HEK293T (cell line): ENCODE data around the gene COL19A1.

Experiments
- CTCF ChIA-PET: fragments of 350-600 bp; formaldehyde crosslinking; extraction: SDS; loops from one replicate; lab custom pipeline; 2021; ENCODE audit warnings: antibody characterized with exemption, inconsistent platforms; lab: Yijun Ruan, JAX
- POLR2A ChIA-PET: fragments of 350-600 bp; formaldehyde crosslinking; extraction: SDS; loops from one replicate; lab custom pipeline; 2020; ENCODE audit warnings: antibody characterized with exemption, inconsistent platforms; lab: Yijun Ruan, JAX
- DNase-seq: peaks from one replicate; pipeline ENCODE4 v3.0.0; 2012; ENCODE audit warnings: mixed read lengths; ENCODE audit errors: extremely low spot score
- ARNT ChIP-seq: fragments of 450-650 bp; IDR thresholded peaks from 2 replicates; pipeline ENCODE4 v1.6.1; 2017; ENCODE audit warnings: mild to moderate bottlenecking
- BHLHE40 ChIP-seq: fragments of 450-650 bp; IDR thresholded peaks from 2 replicates; pipeline ENCODE4 v1.6.1; 2016; ENCODE audit warnings: mild to moderate bottlenecking, moderate library complexity, borderline replicate concordance
- CTBP1 ChIP-seq: fragments of 450-650 bp; IDR thresholded peaks from 2 replicates; pipeline ENCODE4 v1.6.1; 2016; ENCODE audit warnings: borderline replicate concordance
- ELF4 ChIP-seq: fragments of 450-650 bp; IDR thresholded peaks from 2 replicates; pipeline ENCODE4 v1.6.1; 2017; ENCODE audit warnings: antibody characterized with exemption
- FOXA1 ChIP-seq: fragments of 450-650 bp; IDR thresholded peaks from 2 replicates; pipeline ENCODE4 v1.6.1; 2016; ENCODE audit warnings: mild to moderate bottlenecking
- FOXK2 ChIP-seq: fragments of 450-650 bp; IDR thresholded peaks from 2 replicates; pipeline ENCODE4 v1.6.1; 2016; ENCODE audit warnings: mild to moderate bottlenecking
- FOXM1 ChIP-seq: fragments of 450-650 bp; IDR thresholded peaks from 2 replicates; pipeline ENCODE4 v1.6.1; 2017; ENCODE audit warnings: mild to moderate bottlenecking, borderline replicate concordance
- HDGF ChIP-seq: fragments of 450-650 bp; IDR thresholded peaks from 2 replicates; pipeline ENCODE4 v1.6.1; 2017; ENCODE audit warnings: antibody characterized with exemption, borderline replicate concordance
- L3MBTL2 ChIP-seq: fragments of 450-650 bp; conservative IDR thresholded peaks from 2 replicates; pipeline ENCODE4 v1.6.1; 2016; ENCODE audit warnings: mild to moderate bottlenecking
- LEF1 ChIP-seq: fragments of 450-650 bp; IDR thresholded peaks from 2 replicates; pipeline ENCODE4 v1.6.1; 2017; ENCODE audit warnings: mild to moderate bottlenecking, borderline replicate concordance
- NFRKB ChIP-seq: fragments of 450-650 bp; IDR thresholded peaks from 2 replicates; pipeline ENCODE4 v1.6.1; 2016; ENCODE audit warnings: mild to moderate bottlenecking, moderate library complexity
- PKNOX1 ChIP-seq: fragments of 450-650 bp; IDR thresholded peaks from 2 replicates; pipeline ENCODE4 v1.6.1; 2016
- SP1 ChIP-seq: fragments of 450-650 bp; IDR thresholded peaks from 2 replicates; pipeline ENCODE4 v1.6.1; 2017
- SUZ12 ChIP-seq: fragments of 450-650 bp; IDR thresholded peaks from 2 replicates; pipeline ENCODE4 v1.6.1; 2016; ENCODE audit warnings: mild to moderate bottlenecking
- TARDBP ChIP-seq: fragments of 450-650 bp; IDR thresholded peaks from 2 replicates; pipeline ENCODE4 v1.6.1; 2016
- ZNF384 ChIP-seq: fragments of 450-650 bp; IDR thresholded peaks from 2 replicates; pipeline ENCODE4 v1.6.1; 2016

Gene COL19A1

DNA sequence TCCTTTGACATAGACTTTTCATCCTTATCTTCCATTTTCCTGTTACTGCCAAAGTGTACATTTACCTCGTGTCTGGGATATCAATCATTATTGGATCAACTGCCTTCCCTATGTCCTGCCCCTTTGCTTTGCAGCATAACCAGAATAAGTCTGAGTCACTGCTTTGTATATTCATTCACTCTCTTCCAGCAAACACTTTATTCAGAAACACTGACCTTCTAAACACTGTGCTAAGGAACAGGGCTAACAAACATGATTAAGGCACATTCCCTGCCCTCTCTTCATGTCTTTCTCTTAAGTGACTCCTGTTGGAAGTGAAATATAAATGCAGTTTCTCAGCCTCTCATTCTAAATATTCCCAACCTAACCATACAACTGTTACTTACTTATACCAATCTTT is 66.9 kb downstream of the COL19A1 start:
- CTCF ChIA-PET, result no interaction called here
- POLR2A ChIA-PET, result no interaction called here
- TF ChIP-seq SP1 (no peak), SUZ12 (no peak)
- DNase-seq, result no peak

GRCh38 chr6:69935079-69935478 is 68.7 kb downstream of the COL19A1 start:
- POLR2A ChIA-PET, result no interaction called here
- TF ChIP-seq ARNT (no peak), FOXM1 (no peak), BHLHE40 (no peak), L3MBTL2 (no peak), LEF1 (no peak), SUZ12 (no peak), CTBP1 (no peak), TARDBP (no peak), FOXA1 (no peak), SP1 (no peak), HDGF (no peak), ZNF384 (no peak), PKNOX1 (no peak), FOXK2 (no peak), ELF4 (no peak), NFRKB (no peak)
- CTCF ChIA-PET, result no interaction called here
- DNase-seq, result no peak

- no peak for TF ChIP-seq FOXM1
- TF ChIP-seq ELF4, result no peak
- no peak for TF ChIP-seq SUZ12
- DNase-seq, result no peak
- ChIA-PET POLR2A (no interaction called here), CTCF (no interaction called here)
These were observed 70.5 kb downstream of the COL19A1 start for GRCh38 chr6:69936674-69937363.

DNA sequence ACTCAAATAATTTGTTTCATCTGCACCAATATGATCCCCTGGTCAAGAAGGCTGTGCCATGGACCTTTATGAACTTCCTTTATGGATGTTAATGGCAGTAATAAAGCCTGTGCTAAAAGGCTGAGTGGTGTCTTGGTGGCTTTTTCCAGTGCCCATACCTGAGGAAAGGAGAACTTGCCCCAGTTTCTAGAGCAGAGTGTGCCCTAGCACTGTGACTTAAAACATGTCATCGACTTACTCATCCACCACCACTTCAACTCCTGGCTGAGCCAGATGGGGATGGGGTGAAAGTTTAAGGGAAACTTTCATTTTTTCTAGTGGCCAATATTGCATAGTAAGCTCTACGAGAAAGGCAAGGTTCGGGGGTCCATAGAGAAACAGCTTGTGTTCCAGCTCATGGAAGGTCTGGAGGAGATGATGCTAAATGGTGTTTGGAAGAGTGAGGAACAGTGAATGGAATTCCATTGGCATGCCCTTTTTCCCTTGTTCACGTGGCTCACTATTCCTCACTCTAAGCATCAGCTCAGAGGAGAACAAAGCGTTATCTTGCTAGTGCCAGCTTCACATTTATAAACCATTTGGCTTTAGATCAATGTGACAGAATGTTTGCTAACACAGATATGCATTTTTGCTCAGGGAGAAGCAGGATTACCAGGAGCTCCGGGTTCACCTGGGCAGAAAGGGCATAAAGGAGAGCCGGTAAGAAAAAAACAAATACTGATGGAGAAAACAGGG is 71.2 kb downstream of the COL19A1 start:
- DNase-seq, result no peak
- ChIA-PET POLR2A (no interaction called here), CTCF (no interaction called here)
- no peak for TF ChIP-seq LEF1
- no peak for TF ChIP-seq BHLHE40
- no peak for TF ChIP-seq SP1
- no peak for TF ChIP-seq FOXK2
- TF ChIP-seq PKNOX1, result no peak
- TF ChIP-seq TARDBP, result no peak
- no peak for TF ChIP-seq L3MBTL2
- no peak for TF ChIP-seq ELF4
- no peak for TF ChIP-seq NFRKB
- no peak for TF ChIP-seq ARNT
- TF ChIP-seq FOXM1, result no peak
- TF ChIP-seq HDGF, result no peak
- no peak for TF ChIP-seq CTBP1
- TF ChIP-seq ZNF384, result no peak
- no peak for TF ChIP-seq FOXA1
- TF ChIP-seq SUZ12, result no peak

GRCh38 chr6:69942485-69942884 is 76.1 kb downstream of the COL19A1 start:
- POLR2A ChIA-PET, result no interaction called here
- TF ChIP-seq SUZ12, result no peak
- no peak for TF ChIP-seq SP1
- no peak for TF ChIP-seq ELF4
- no peak for TF ChIP-seq FOXK2
- DNase-seq, result no peak
- CTCF ChIA-PET, result no interaction called here

DNA sequence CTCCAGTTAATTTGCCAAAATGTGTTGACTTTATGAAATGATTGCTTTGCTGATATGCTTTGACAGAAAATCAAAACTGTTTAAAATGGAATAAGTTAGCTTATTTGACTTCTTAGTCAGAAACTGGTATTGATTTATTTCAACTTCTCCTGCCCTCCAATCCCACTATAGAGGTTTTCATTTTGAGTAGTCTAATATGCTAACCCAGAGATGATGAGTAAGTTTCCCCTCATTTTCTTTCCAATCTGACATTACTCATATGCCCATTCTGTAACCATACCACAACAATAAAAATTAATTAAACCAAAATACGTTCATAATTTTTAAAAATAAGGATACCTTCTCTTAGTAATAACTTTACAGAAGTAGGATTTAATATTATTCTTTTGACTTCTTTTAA is 78.8 kb downstream of the COL19A1 start:
- TF ChIP-seq ARNT, result no peak
- no peak for TF ChIP-seq FOXM1
- TF ChIP-seq ZNF384, result no peak
- no peak for TF ChIP-seq L3MBTL2
- TF ChIP-seq CTBP1, result no peak
- no peak for TF ChIP-seq PKNOX1
- no peak for TF ChIP-seq ELF4
- TF ChIP-seq FOXA1, result no peak
- TF ChIP-seq LEF1, result no peak
- no peak for TF ChIP-seq FOXK2
- TF ChIP-seq NFRKB, result no peak
- TF ChIP-seq SP1, result no peak
- no peak for TF ChIP-seq SUZ12
- TF ChIP-seq HDGF, result no peak
- ChIA-PET POLR2A (no interaction called here), CTCF (no interaction called here)
- no peak for DNase-seq
